Measurements from ENCODE around the gene TIMP2.

DNA sequence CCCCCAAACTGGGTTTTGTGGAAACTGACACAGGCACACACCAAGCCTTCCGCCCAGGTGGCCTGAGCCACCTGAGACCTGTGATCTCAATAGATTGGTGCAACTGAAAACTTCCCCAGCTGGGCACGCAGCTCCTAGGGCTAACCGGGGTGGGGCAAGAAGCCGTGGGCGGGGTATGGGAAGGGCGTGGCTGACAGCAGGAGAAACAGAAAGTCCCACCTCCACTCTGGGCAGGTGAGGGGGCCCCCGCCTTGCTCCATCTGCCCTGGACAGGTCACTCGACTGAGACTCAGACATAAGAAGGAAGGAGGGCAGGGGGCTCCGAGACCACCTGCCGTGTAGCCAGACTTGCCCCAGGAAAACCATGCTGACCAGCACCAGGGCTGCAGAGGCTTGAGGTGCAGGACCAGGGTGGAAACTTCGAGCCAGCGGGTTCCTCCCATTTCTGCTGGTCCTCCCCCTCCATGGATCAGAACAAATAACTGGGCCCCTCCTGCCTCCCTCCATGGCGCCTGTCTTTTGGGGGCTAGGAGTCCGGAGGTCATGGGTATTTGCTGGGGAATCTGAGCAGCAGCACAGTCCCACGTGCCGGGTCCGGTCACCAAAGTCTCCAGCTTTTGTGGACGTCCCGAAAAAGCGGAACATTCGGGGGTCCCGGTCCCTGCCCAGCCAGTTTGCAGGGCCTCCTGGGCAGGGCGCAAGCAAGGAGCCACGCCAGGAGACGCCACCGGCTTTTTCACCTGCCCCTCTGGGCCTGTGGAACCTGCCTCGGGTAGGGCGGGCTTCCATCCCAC is 1.3 kb downstream of the TIMP2 start:
- TF ChIP-seq TAF1 (IDR thresholded peaks at IDR 0.05; ENCODE audit: borderline replicate concordance, insufficient read depth, low read length): no peak
- no peak for TF ChIP-seq REST (IDR thresholded peaks at IDR 0.05; ENCODE audit: insufficient read depth in 1 of 2, low read depth in 2 of 2, low read length in 2 of 2)
- TF ChIP-seq POLR2AphosphoS5 (IDR thresholded peaks at IDR 0.05; ENCODE audit: low read depth, low read length): no peak
- TF ChIP-seq SIN3A (IDR thresholded peaks at IDR 0.05; ENCODE audit: borderline replicate concordance, insufficient read depth, low read length): no peak
